A549 (cell line): ENCODE results near the gene TMBIM1. TPM values are rescaled to one million over a fixed set of nuclear protein-coding genes. Genes with fewer than 3 reads are reported as not detected.

Experiments
- ATAC-seq, 2 experiments: fragments of 200-7000 bp in 1 of 2; fragments of >200 bp in 1 of 2; cut with Nextera tagmentation in 1 of 2; cut with Tn5 transposase in 1 of 2; 3 replicates each; pipeline versions ENCODE4 v1.8.0 to v1.9.1; 2018 to 2020; ENCODE audit warnings: mild to moderate bottlenecking in 1 of 2, moderate library complexity in 1 of 2
- CTCF ChIA-PET: fragments of 300-600 bp; sonication (Branson Sonifier 250); formaldehyde crosslinking; extraction: SDS; loops from one replicate; lab custom pipeline; 2021; ENCODE audit warnings: antibody characterized with exemption, inconsistent platforms; lab: Yijun Ruan, JAX
- POLR2A ChIA-PET: fragments of 350-600 bp; formaldehyde crosslinking; extraction: SDS; loops from one replicate; lab custom pipeline; 2021; ENCODE audit warnings: antibody characterized with exemption, inconsistent platforms; lab: Yijun Ruan, JAX
- DNase-seq, 2 experiments: peaks; one replicate each; pipeline versions ENCODE4 v3.0.0 to v3.0.0-alpha.2; 2011 to 2016; ENCODE audit warnings: low read depth in 1 of 2, low spot score in 1 of 2
- FAIRE-seq: peaks from 2 replicates; lab custom pipeline; 2011; peaks lifted over from hg19 to GRCh38; lab: Jason Lieb, UNC
- H3K27ac ChIP-seq, 2 experiments: fragments of >200 bp; sonication (Bioruptor Twin); formaldehyde crosslinking; 3 replicates each; pipeline ENCODE4 v1.5.1; 2016 to 2017
- H3K4me1 ChIP-seq: fragments of >200 bp; sonication (Bioruptor Twin); formaldehyde crosslinking; 3 replicates; pipeline ENCODE4 v1.6.1; 2016
- H3K4me2 ChIP-seq: fragments of >200 bp; sonication (Bioruptor Twin); formaldehyde crosslinking; 3 replicates; pipeline ENCODE4 v1.6.1; 2016
- H3K4me3 ChIP-seq: fragments of >200 bp; sonication (Bioruptor Twin); formaldehyde crosslinking; 3 replicates; pipeline ENCODE4 v1.5.1; 2016
- H3K9me3 ChIP-seq: fragments of >200 bp; sonication (Bioruptor Twin); formaldehyde crosslinking; 3 replicates; pipeline ENCODE4 v1.6.1; 2016
- BHLHE40 ChIP-seq: IDR thresholded peaks from 2 replicates; pipeline ENCODE4 v1.6.1; 2012; ENCODE audit warnings: low read depth, low read length, inconsistent platforms
- CBX2 ChIP-seq: fragments of 200-600 bp; sonication (generic); IDR thresholded peaks from 2 replicates; pipeline ENCODE4 v1.6.1; 2016; ENCODE audit warnings: low read depth, mild to moderate bottlenecking, borderline replicate concordance
- EHF ChIP-seq: fragments of 250-450 bp; sonication (Bioruptor Pico); IDR thresholded peaks from 2 replicates; pipeline ENCODE4 v1.5.0; 2020; ENCODE audit warnings: mild to moderate bottlenecking
- FOSL2 ChIP-seq, 2 experiments: fragments of 450-650 bp in 1 of 2; fragments of >200 bp in 1 of 2; sonication (Bioruptor Twin) in 1 of 2; formaldehyde crosslinking; IDR thresholded peaks; 2 replicates each; pipeline versions ENCODE4 v1.5.0 to v1.6.1; 2016 to 2020; ENCODE audit warnings: mild to moderate bottlenecking in 1 of 2, moderate library complexity in 1 of 2
- GATA3 ChIP-seq: IDR thresholded peaks from 2 replicates; pipeline ENCODE4 v1.6.1; 2012; ENCODE audit warnings: borderline replicate concordance
- HDAC2 ChIP-seq: fragments of 200-600 bp; sonication (generic); IDR thresholded peaks from 2 replicates; pipeline ENCODE4 v1.6.1; 2016
- HOXA7 ChIP-seq: fragments of 250-450 bp; sonication (Bioruptor Pico); IDR thresholded peaks from 2 replicates; pipeline ENCODE4 v1.5.0; 2020; ENCODE audit warnings: mild to moderate bottlenecking, moderate library complexity
- HOXB13 ChIP-seq: fragments of 250-450 bp; sonication (Bioruptor Pico); IDR thresholded peaks from 2 replicates; pipeline ENCODE4 v1.5.0; 2020; ENCODE audit warnings: low read depth, mild to moderate bottlenecking, moderate library complexity
- JUN ChIP-seq, 2 experiments: fragments of >200 bp; sonication (Bioruptor Twin); formaldehyde crosslinking; IDR thresholded peaks; 2 replicates in 1 of 2; 3 replicates in 1 of 2; pipeline ENCODE4 v1.6.1; 2016 to 2017
- JUNB ChIP-seq: fragments of >200 bp; sonication (Bioruptor Twin); formaldehyde crosslinking; IDR thresholded peaks from 2 replicates; pipeline ENCODE4 v1.6.1; 2016
- KDM1A ChIP-seq: fragments of 200-600 bp; sonication (generic); IDR thresholded peaks from 2 replicates; pipeline ENCODE4 v1.6.1; 2016; ENCODE audit warnings: low read depth, mild to moderate bottlenecking
- KDM5A ChIP-seq: fragments of 200-600 bp; sonication (generic); IDR thresholded peaks from 2 replicates; pipeline ENCODE4 v1.6.1; 2016; ENCODE audit warnings: antibody characterized with exemption, mild to moderate bottlenecking
- MAFK ChIP-seq: fragments of 450-650 bp; IDR thresholded peaks from 2 replicates; pipeline ENCODE4 v1.6.1; 2014; ENCODE audit not compliant: partially characterized antibody
- MYC ChIP-seq: IDR thresholded peaks from 2 replicates; pipeline ENCODE4 v1.6.1; 2012; ENCODE audit warnings: mild to moderate bottlenecking, inconsistent platforms, low read length, improper control_type of control experiment, borderline replicate concordance
- POLR2AphosphoS2 ChIP-seq: conservative IDR thresholded peaks from 2 replicates; pipeline ENCODE4 v1.6.1; 2012; ENCODE audit warnings: low read length, improper control_type of control experiment, inconsistent platforms
- RAD21 ChIP-seq, 2 experiments: fragments of >200 bp in 1 of 2; sonication (Bioruptor Twin) in 1 of 2; formaldehyde crosslinking in 1 of 2; IDR thresholded peaks in 1 of 2; conservative IDR thresholded peaks in 1 of 2; 2 replicates in 1 of 2; 3 replicates in 1 of 2; pipeline ENCODE4 v1.6.1; 2012 to 2018; ENCODE audit warnings: inconsistent platforms in 1 of 2
- RFX5 ChIP-seq: fragments of 450-650 bp; IDR thresholded peaks from 2 replicates; pipeline ENCODE4 v1.7.1; 2014; ENCODE audit warnings: antibody characterized with exemption, mild to moderate bottlenecking, moderate library complexity
- RNF2 ChIP-seq: fragments of 200-600 bp; sonication (generic); IDR thresholded peaks from 2 replicates; pipeline ENCODE4 v1.6.1; 2016; ENCODE audit warnings: low read depth, mild to moderate bottlenecking, antibody characterized with exemption, moderate library complexity, borderline replicate concordance
- SMC3 ChIP-seq: fragments of >200 bp; sonication (Bioruptor Twin); formaldehyde crosslinking; IDR thresholded peaks from 3 replicates; pipeline ENCODE4 v1.6.1; 2018; ENCODE audit warnings: inconsistent platforms
- SREBF2 ChIP-seq: fragments of 450-650 bp; IDR thresholded peaks from 2 replicates; pipeline ENCODE4 v1.6.1; 2014; ENCODE audit warnings: mild to moderate bottlenecking, moderate library complexity
- TP53 ChIP-seq: fragments of 250-450 bp; sonication (Bioruptor Pico); IDR thresholded peaks from 2 replicates; pipeline ENCODE4 v1.5.0; 2021; ENCODE audit warnings: mild to moderate bottlenecking, moderate library complexity
- ZC3H11A ChIP-seq: fragments of 450-650 bp; IDR thresholded peaks from 2 replicates; pipeline ENCODE4 v1.6.1; 2014; ENCODE audit warnings: antibody characterized with exemption, mild to moderate bottlenecking
- ZFP36 ChIP-seq: fragments of 450-650 bp; IDR thresholded peaks from 2 replicates; pipeline ENCODE4 v1.6.1; 2014; ENCODE audit warnings: borderline replicate concordance; ENCODE audit not compliant: partially characterized antibody
- ZNF302 ChIP-seq: fragments of 250-450 bp; sonication (Bioruptor Pico); IDR thresholded peaks from 2 replicates; pipeline ENCODE4 v1.9.0; 2021; ENCODE audit warnings: inconsistent platforms, mild to moderate bottlenecking, moderate library complexity
- WGBS: methylation state at CpG from one replicate; pipeline ENCODE4 v1.1.6; 2017; ENCODE audit errors: missing lambda C conversion rate; 5-methylcytosine and 5-hydroxymethylcytosine counted together
- polyA plus RNA-seq, 4 experiments: library from polyadenylated mRNA; depleted of rRNA in 3 of 4; stranded (reverse); fragments of >200 nt; fragmentation: RNase III in 1 of 4; extraction: RNeasy Plus Mini Kit Qiagen cat#74134 plus additional on column Dnase treatment in 1 of 4; gene quantifications; 2 replicates in 3 of 4; 3 replicates in 1 of 4; pipeline ENCODE4 v1.2.3, GENCODE V29; 2011 to 2017
- TF ChIP-seq, protein P1 (sequence below): fragments of 250-450 bp; sonication (Bioruptor Pico); IDR thresholded peaks from 2 replicates; pipeline ENCODE4 v1.5.0; 2020; ENCODE audit warnings: low read depth, mild to moderate bottlenecking, moderate library complexity
- TF ChIP-seq, protein P2 (sequence below): IDR thresholded peaks from 2 replicates; pipeline ENCODE4 v1.6.1; 2012
- TF ChIP-seq, protein P3 (sequence below): fragments of >200 bp; sonication (Bioruptor Twin); formaldehyde crosslinking; IDR thresholded peaks from 3 replicates; pipeline ENCODE4 v1.6.1; 2016
- TF ChIP-seq, protein P4 (sequence below): fragments of 450-650 bp; IDR thresholded peaks from 2 replicates; pipeline ENCODE4 v1.6.1; 2014; ENCODE audit warnings: antibody characterized with exemption
- TF ChIP-seq, protein P5 (sequence below): fragments of 250-450 bp; sonication (Bioruptor Pico); IDR thresholded peaks from 2 replicates; pipeline ENCODE4 v1.5.0; 2021; ENCODE audit warnings: mild to moderate bottlenecking, moderate library complexity, borderline replicate concordance

TMBIM1 gene
- polyA plus RNA-seq, 2 of the 4 experiments (the other 2 are of a cell fraction) = 61.4 to 70.4 TPM

DNA sequence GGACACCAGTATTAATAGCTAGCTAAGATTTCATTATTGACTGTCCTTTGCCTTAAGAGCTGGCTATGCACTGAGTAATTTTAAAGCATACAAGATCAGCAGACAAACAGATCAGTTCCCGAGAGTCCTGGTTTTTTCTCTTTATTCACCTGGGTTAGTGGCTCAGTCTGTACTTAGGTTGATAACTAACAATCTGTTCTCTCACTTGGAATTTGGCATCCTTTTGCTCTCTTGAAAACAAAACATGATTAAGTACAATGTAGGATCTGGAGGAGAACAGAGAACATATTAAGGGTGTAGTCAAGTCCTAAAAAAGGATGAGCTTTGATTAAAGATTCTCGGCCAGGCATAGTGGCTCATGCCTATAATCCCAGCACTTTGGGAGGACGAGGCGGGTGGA is 58.8 kb downstream of the TMBIM1 start:
- H3K27ac ChIP-seq = no peak overlapping the region
- no peak for TF ChIP-seq RNF2
- no peak for TF ChIP-seq HDAC2
- no peak for TF ChIP-seq ZFP36
- TF ChIP-seq ZC3H11A = no peak
- TF ChIP-seq RAD21 (conservative IDR thresholded peaks at IDR 0.05 in 1 of 2, IDR thresholded peaks at IDR 0.05 in 1 of 2) = no peak
- no peak for TF ChIP-seq JUNB
- no peak for TF ChIP-seq SMC3
- TF ChIP-seq, protein P1, sequence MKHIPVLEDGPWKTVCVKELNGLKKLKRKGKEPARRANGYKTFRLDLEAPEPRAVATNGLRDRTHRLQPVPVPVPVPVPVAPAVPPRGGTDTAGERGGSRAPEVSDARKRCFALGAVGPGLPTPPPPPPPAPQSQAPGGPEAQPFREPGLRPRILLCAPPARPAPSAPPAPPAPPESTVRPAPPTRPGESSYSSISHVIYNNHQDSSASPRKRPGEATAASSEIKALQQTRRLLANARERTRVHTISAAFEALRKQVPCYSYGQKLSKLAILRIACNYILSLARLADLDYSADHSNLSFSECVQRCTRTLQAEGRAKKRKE = no peak
- TF ChIP-seq TP53 (CRISPR knock-in tag) = no peak
- no peak for TF ChIP-seq EHF (CRISPR knock-in tag)
- no peak for TF ChIP-seq RFX5
- TF ChIP-seq MAFK = no peak
- TF ChIP-seq KDM5A = no peak
- TF ChIP-seq POLR2AphosphoS2 = no peak
- TF ChIP-seq, all 56 proteins: peak for 0
- H3K4me3 ChIP-seq = no peak overlapping the region
- FAIRE-seq (no peak), ATAC-seq (no peak), DNase-seq (no peak)
- CTCF ChIA-PET = no interaction called here
- peaks cover 31% of the 10 kb centered on the region for H3K4me1 ChIP-seq
- 88% methylated on average over 4 of the region's 4 CpGs for WGBS
- POLR2A ChIA-PET = interaction anchor here (1.3 kb wide), 1 partner anchor 9 kb away, joined by 4 read pairs; no protein-coding TSS in a partner anchor
- H3K9me3 ChIP-seq = no peaks in the 10 kb centered on the region
- no peak overlapping the region for H3K4me2 ChIP-seq

DNA sequence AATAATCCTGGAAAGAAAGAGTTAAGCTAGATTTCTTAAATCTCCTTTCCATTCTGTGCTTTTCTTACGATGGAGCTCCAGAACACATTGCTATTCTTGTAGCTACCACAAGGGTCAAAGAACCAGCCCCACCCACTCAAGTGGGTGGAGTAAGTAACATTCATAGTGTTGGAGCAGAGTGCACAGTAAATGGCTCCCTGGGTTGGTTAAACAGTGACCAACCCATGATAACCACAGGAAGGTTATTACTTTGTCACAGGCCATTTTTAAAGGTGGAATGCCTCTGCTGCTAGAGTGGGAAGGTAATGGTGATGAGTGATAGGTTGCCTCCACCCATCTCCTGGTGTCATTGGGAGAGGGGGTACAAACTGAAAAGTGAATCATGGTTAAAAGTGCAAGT is 61.4 kb downstream of the TMBIM1 start:
- FAIRE-seq = no peak
- peak; percentile 87 to 92 for ATAC-seq
- POLR2A ChIA-PET = interaction anchor here (1.5 kb wide), 1 partner anchor 39 kb away, joined by 3 read pairs; the partner anchor contains the start of genes AAMP and PNKD
- no peak overlapping the region for H3K4me2 ChIP-seq
- no peak overlapping the region for H3K27ac ChIP-seq
- H3K4me1 ChIP-seq = peaks cover 34% of the 10 kb centered on the region
- H3K9me3 ChIP-seq = no peaks in the 10 kb centered on the region
- CTCF ChIA-PET = interaction anchor here (1.0 to 2.6 kb wide), 4 partner anchors 14 to 41 kb away, joined by 3 to 5 read pairs (median 4); partner anchors contain the start of gene GPBAR1
- H3K4me3 ChIP-seq = no peak overlapping the region
- WGBS = 11% methylated on average over 1 of the region's 1 CpG
- TF ChIP-seq ZNF302 (CRISPR knock-in tag) = no peak
- TF ChIP-seq KDM1A = no peak
- no peak for TF ChIP-seq KDM5A
- TF ChIP-seq MYC = no peak
- TF ChIP-seq, protein P2, sequence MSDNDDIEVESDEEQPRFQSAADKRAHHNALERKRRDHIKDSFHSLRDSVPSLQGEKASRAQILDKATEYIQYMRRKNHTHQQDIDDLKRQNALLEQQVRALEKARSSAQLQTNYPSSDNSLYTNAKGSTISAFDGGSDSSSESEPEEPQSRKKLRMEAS = no peak
- no peak for TF ChIP-seq BHLHE40
- TF ChIP-seq MAFK = no peak
- TF ChIP-seq EHF (CRISPR knock-in tag) = no peak
- no peak for TF ChIP-seq POLR2AphosphoS2
- TF ChIP-seq CBX2 = no peak
- TF ChIP-seq HOXB13 (CRISPR knock-in tag) = no peak
- DNase-seq = peak; percentile 35 to 66

DNA sequence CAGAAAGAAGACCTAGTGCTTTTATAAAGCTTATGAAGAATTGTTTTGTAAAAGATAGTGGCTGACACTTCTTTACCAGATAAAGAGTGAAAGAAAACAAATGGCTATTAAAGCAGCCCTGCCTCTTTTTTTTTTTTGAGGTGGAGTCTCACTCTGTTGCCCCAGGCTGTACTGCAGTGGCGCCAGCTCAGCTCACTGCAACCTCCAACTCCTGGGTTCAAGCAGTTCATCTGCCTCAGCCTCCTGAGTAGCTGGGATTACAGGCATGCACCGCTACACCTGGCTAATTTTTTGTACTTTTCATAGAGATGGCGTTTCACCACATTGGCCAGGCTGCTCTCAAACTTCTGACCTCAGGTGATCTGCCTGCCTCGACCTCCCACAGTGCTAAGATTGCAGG is 62.5 kb downstream of the TMBIM1 start:
- Histone ChIP-seq H3K4me1 (peaks cover 34% of the 10 kb centered on the region), H3K4me3 (no peak overlapping the region), H3K9me3 (no peaks in the 10 kb centered on the region), H3K4me2 (peak overlapping the region; percentile 27; the same call in 2 of the 3 replicates), H3K27ac (peak overlapping the region in 1 of 2 experiments; percentile 63; a peak in 3 of 6 replicates)
- DNase-seq (no peak), ATAC-seq (peak in 1 of 2 experiments; percentile 21; a peak in 1 of 6 replicates), FAIRE-seq (no peak)
- TF ChIP-seq RNF2 = no peak
- TF ChIP-seq TP53 (CRISPR knock-in tag) = no peak
- TF ChIP-seq POLR2AphosphoS2 = no peak
- TF ChIP-seq HOXA7 (CRISPR knock-in tag) = no peak
- no peak for TF ChIP-seq RAD21 (conservative IDR thresholded peaks at IDR 0.05 in 1 of 2, IDR thresholded peaks at IDR 0.05 in 1 of 2)
- TF ChIP-seq JUN (IDR thresholded peaks at IDR 0.05) = no peak
- TF ChIP-seq, protein P3, sequence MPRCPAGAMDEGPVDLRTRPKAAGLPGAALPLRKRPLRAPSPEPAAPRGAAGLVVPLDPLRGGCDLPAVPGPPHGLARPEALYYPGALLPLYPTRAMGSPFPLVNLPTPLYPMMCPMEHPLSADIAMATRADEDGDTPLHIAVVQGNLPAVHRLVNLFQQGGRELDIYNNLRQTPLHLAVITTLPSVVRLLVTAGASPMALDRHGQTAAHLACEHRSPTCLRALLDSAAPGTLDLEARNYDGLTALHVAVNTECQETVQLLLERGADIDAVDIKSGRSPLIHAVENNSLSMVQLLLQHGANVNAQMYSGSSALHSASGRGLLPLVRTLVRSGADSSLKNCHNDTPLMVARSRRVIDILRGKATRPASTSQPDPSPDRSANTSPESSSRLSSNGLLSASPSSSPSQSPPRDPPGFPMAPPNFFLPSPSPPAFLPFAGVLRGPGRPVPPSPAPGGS = no peak
- no peak for TF ChIP-seq SREBF2
- TF ChIP-seq, protein P4, sequence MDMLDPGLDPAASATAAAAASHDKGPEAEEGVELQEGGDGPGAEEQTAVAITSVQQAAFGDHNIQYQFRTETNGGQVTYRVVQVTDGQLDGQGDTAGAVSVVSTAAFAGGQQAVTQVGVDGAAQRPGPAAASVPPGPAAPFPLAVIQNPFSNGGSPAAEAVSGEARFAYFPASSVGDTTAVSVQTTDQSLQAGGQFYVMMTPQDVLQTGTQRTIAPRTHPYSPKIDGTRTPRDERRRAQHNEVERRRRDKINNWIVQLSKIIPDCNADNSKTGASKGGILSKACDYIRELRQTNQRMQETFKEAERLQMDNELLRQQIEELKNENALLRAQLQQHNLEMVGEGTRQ = no peak
- TF ChIP-seq GATA3 = no peak
- TF ChIP-seq FOSL2 (IDR thresholded peaks at IDR 0.05) = no peak
- TF ChIP-seq FOSL2 (CRISPR knock-in tag; IDR thresholded peaks at IDR 0.05) = no peak
- TF ChIP-seq, protein P5, sequence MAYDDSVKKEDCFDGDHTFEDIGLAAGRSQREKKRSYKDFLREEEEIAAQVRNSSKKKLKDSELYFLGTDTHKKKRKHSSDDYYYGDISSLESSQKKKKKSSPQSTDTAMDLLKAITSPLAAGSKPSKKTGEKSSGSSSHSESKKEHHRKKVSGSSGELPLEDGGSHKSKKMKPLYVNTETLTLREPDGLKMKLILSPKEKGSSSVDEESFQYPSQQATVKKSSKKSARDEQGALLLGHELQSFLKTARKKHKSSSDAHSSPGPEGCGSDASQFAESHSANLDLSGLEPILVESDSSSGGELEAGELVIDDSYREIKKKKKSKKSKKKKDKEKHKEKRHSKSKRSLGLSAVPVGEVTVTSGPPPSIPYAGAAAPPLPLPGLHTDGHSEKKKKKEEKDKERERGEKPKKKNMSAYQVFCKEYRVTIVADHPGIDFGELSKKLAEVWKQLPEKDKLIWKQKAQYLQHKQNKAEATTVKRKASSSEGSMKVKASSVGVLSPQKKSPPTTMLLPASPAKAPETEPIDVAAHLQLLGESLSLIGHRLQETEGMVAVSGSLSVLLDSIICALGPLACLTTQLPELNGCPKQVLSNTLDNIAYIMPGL (CRISPR knock-in tag) = no peak
- ChIA-PET CTCF (interaction anchor here (1.1 to 2.6 kb wide), 5 partner anchors 10 to 44 kb away, joined by 3 to 8 read pairs (median 7); partner anchors contain the start of gene GPBAR1), POLR2A (no interaction called here)
- WGBS = 81% methylated on average over 4 of the region's 4 CpGs
